PC-9 (cell line): ENCODE results near the gene GPR25.

Source experiments
- CTCF ChIP-seq: fragments of 200-600 bp; sonication (generic); conservative IDR thresholded peaks from 2 replicates; pipeline ENCODE4 v1.6.1; 2017; ENCODE audit warnings: mixed run types, antibody characterized with exemption, mild to moderate bottlenecking, moderate library complexity
- EZH2 ChIP-seq: fragments of 200-600 bp; sonication (generic); IDR thresholded peaks from 2 replicates; pipeline ENCODE4 v1.8.0; 2017; ENCODE audit warnings: antibody characterized with exemption, low read depth

GRCh38 chr1:200896531-200897196, 23.9 kb downstream of the GPR25 start:
- TF ChIP-seq CTCF = no peak
- no peak for TF ChIP-seq EZH2
